GM19025 (cell line): ENCODE results near the gene CXorf58.

ENCODE experiments used
- ATAC-seq: cut with Tn5 transposase; IDR thresholded peaks from one replicate; pipeline ENCODE4 v1.9.1; 2021; ENCODE audit warnings: mild to moderate bottlenecking, low read depth, moderate library complexity; ENCODE audit not compliant: unreplicated experiment

The CXorf58 gene

DNA sequence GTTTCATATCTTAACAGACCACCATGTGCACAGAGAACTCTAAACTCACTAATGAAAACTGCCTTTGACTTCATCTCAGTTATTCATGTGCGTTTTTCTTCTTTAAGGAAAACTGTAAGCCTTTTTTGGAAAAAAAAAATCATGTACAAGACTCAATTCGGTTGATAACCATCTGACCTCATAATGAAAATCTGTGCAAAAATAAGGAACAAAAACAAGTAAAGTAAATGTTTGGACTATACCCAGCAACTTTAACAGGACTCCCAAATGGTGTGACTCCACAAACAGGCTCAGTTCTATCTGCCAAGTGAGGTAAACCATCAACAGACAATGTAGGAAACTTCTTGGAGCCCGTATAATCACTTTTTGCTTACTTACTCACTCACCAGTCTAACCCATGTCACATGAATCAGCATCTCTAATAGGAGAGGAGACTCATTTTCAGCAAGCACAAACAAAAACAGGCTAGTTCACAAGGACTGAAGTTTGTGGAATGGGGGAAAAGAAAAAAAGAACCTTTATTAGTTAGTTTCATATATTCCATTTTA is 9.3 kb upstream of the CXorf58 start:
- no peak for ATAC-seq

GRCh38 chrX:23900220-23900797 is 7.5 kb upstream of the CXorf58 start:
- no peak for ATAC-seq

GRCh38 chrX:23901060-23901459 is 6.7 kb upstream of the CXorf58 start:
- no peak for ATAC-seq

DNA sequence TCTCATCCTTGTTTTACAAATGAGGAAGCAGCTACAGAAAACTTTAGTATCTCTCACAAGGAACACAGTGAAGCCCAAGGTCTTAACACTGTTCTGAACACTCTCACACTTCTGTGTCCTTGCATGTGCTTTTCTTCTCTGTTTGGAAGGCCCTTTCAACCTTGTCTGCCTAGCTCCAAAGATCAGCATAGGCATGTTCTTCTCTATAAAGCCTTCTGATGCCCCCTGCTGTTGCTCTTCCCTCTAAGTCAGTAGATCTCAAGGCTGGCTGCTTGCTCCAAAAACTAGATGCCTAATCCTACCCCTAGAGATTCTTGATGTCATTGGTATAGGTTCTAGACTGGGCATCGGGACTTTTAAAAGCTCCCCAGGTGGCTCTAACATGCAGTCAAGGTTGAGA is 6.0 kb upstream of the CXorf58 start:
- no peak for ATAC-seq

DNA sequence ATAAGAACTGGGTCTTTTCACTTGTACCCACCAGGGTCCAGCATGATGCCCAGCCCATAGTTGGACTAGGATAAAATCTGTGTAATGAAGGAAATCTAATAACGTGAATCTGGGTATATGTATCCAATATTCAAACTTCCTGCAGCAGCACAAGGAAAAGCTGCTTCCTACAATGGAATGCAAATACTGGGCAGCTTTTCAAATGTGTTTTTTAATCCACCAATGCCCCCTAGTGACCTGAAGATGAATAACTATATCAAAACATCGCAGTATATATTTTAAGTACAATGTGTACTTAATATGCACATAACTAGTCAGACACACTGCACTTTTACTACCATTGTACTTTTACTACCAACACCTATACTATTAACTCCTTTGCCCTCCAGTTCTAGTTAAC is 5.4 kb upstream of the CXorf58 start:
- no peak for ATAC-seq

GRCh38 chrX:23904096-23904495 is 3.7 kb upstream of the CXorf58 start:
- no peak for ATAC-seq

GRCh38 chrX:23907111-23907497 is 702 bp upstream of the CXorf58 start:
- ATAC-seq, result peak; percentile 4

- ATAC-seq, result no peak
Measured at GRCh38 chrX:23908219-23909004, 606 bp downstream of the CXorf58 start.

- ATAC-seq, result no peak
Measured at GRCh38 chrX:23911126-23911835, 3.5 kb downstream of the CXorf58 start.

- no peak for ATAC-seq
Measured at GRCh38 chrX:23919148-23919547, 11.3 kb downstream of the CXorf58 start.

- no peak for ATAC-seq
Measured at GRCh38 chrX:23919706-23920320, 12.0 kb downstream of the CXorf58 start.

DNA sequence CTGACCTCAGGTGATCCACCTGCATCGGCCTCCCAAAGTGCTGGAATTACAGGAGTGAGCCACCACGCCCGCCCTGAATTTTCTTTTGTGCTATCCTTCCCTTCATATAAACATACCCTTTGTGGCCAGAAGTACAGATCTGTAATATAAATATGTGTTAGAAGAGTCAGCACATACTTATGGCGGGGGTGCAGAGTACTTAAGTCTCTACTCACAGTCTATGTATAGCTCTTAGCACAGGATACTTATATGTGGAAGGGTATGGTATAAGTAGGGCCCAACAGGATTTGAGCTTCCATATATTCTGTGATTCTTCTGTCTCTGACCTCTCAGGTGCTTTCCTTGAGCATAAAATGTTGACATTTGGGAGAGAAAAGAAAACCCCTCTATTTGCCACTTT is 18.2 kb downstream of the CXorf58 start:
- ATAC-seq, result no peak

DNA sequence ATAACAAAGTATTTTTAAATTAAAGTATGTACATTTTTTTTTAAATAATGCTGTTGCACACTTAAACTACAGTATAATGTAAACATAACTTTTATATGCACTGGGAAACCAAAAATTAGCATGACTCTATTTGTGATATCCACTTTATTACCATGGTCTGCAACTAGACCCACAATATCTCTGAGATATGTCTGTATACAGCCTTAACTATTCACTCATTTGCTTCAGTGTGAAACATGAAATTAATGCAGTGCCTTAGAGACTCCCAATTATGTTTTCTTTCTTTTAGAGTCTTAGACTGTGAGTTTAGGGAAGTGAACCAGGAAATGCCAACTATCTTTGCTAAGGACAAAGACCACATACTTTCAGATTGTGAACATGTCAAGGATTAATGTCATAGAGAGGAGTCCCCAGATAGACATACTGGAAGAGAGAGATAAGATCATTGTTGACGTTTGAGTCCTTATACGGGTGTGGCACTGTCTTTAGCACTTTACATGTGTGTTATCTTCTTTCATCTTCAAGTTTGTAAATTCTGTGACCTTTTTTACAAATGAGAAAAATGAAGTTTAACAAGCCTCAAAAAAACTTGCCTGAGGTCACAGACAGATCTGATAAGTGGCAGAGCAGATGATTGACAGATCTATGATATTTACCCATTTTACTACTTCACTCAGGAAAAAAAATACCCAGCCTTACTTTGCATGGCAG is 23.2 kb downstream of the CXorf58 start:
- no peak for ATAC-seq

- ATAC-seq, result no peak
Measured at GRCh38 chrX:23932046-23932445, 24.2 kb downstream of the CXorf58 start.

GRCh38 chrX:23935106-23935505 is 27.3 kb downstream of the CXorf58 start:
- ATAC-seq, result no peak

DNA sequence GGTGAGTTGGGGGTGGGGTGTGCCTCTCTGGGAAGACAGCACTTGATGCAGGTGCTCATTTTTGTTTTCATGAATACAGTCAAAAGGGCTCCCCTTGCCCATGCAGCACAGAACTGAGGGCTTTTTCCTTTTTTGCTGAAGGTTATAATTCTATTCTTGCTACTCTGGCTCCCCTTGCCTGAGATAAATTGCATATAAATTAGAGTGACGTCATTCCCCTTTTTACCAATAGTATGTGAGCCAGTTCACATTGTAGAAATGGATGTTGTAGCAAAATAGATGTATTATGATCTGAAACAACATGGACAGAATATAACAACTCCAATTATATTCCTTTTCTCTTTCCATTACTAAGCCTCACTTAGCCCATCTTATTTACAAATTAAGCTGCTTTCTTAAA is 28.4 kb downstream of the CXorf58 start:
- ATAC-seq, result no peak

DNA sequence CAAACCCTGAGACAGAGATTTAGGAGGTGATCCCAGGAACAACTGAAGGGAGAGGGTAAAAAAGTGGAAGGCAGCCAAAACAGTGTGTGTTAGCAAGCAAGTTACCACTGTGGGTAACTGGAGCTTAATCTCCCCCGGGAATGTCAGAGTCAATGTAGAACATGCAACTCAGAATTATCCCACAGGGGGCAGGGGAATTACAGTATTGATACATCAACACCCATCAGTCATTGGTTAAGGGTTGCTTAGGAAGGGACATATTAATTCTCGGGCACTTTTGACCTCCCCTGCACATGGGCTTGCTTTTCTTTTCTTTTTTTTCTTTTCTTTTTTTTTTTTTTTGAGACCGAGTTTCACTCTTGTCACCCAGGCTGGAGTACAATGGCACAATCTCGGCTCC is 29.3 kb downstream of the CXorf58 start:
- ATAC-seq, result no peak

- ATAC-seq, result no peak
Measured at GRCh38 chrX:23938690-23939089, 30.9 kb downstream of the CXorf58 start.

- no peak for ATAC-seq
Measured at GRCh38 chrX:23939203-23939602, 31.4 kb downstream of the CXorf58 start.

DNA sequence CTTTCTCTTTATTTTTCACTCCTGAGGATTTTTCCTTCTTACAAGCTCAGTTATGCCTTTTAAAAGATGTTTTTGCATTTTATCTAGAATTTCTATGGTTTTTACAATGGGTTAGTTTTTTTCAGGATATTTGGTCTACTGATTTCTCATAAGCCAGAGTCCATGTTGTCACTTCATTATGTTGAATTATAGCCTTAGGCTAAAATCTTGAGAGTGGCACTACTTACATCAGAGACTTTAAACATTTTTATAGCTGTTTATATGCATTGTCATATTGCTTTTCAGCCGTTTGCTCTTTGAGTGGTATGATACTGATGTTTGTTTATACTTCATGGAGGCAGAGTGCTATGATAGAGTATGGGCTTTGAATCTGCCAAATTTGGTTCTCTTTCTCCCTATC is 36.4 kb downstream of the CXorf58 start:
- ATAC-seq, result no peak
